HepG2 (cell line): ENCODE data around the gene MACROD2. TPM values are rescaled to one million over a fixed set of nuclear protein-coding genes. Genes with fewer than 3 reads are reported as not detected.

Experiments
- CAMTA2 ChIP-seq: sonication (generic); formaldehyde crosslinking; IDR thresholded peaks from 2 replicates; pipeline ENCODE4 v1.4.0; 2020; ENCODE audit warnings: mild to moderate bottlenecking, missing genetic modification reagents, borderline replicate concordance
- CHD4 ChIP-seq: fragments of 200-600 bp; sonication (generic); IDR thresholded peaks from 2 replicates; pipeline ENCODE4 v1.7.0; 2017; ENCODE audit warnings: mild to moderate bottlenecking, low read length, borderline replicate concordance
- ELF3 ChIP-seq: IDR thresholded peaks from 2 replicates; pipeline ENCODE4 v1.6.1; 2016; ENCODE audit warnings: missing genetic modification reagents, missing compliant biosample characterization
- FIP1L1 ChIP-seq: fragments of 200-400 bp; formaldehyde crosslinking; IDR thresholded peaks from 2 replicates; pipeline ENCODE4 v1.6.1; 2018; ENCODE audit warnings: low read depth, mild to moderate bottlenecking, low read length, moderate library complexity, borderline replicate concordance; ENCODE audit not compliant: insufficient read depth
- FOXA1 ChIP-seq, 2 experiments: fragments of 450-650 bp in 1 of 2; sonication (generic) in 1 of 2; formaldehyde crosslinking in 1 of 2; IDR thresholded peaks; 2 replicates each; pipeline versions ENCODE4 v1.4.0 to v1.6.1; 2016 to 2020; ENCODE audit warnings: missing genetic modification reagents in 1 of 2
- FOXC1 ChIP-seq: sonication (generic); formaldehyde crosslinking; IDR thresholded peaks from 2 replicates; pipeline ENCODE4 v1.8.0; 2022; ENCODE audit warnings: mild to moderate bottlenecking, missing genetic modification reagents, borderline replicate concordance
- HDAC1 ChIP-seq: sonication (generic); formaldehyde crosslinking; IDR thresholded peaks from 2 replicates; pipeline ENCODE4 v1.5.1; 2020; ENCODE audit warnings: mild to moderate bottlenecking, missing genetic modification reagents
- KLF15 ChIP-seq: sonication (generic); formaldehyde crosslinking; IDR thresholded peaks from 2 replicates; pipeline ENCODE4 v1.8.1; 2023; ENCODE audit warnings: borderline replicate concordance, mild to moderate bottlenecking, inconsistent platforms, missing genetic modification reagents, mixed read lengths
- MIXL1 ChIP-seq: IDR thresholded peaks from 2 replicates; pipeline ENCODE4 v1.6.1; 2016
- NCOA2 ChIP-seq: sonication (generic); formaldehyde crosslinking; IDR thresholded peaks from 2 replicates; pipeline ENCODE4 v1.8.0; 2022; ENCODE audit warnings: inconsistent platforms
- NFKBIZ ChIP-seq: IDR thresholded peaks from 2 replicates; pipeline ENCODE4 v1.6.1; 2018; ENCODE audit warnings: missing genetic modification reagents, missing compliant biosample characterization
- NR2F1 ChIP-seq, 2 experiments: fragments of 450-650 bp in 1 of 2; formaldehyde crosslinking in 1 of 2; IDR thresholded peaks; 2 replicates each; pipeline versions ENCODE4 v1.5.0 to v1.6.1; 2016 to 2020; ENCODE audit warnings: mild to moderate bottlenecking in 1 of 2, missing compliant biosample characterization in 1 of 2, missing genetic modification reagents in 1 of 2, moderate library complexity in 1 of 2
- PHF5A ChIP-seq: IDR thresholded peaks from one replicate; pipeline ENCODE4 v1.6.1; 2018; ENCODE audit warnings: low read depth, missing genetic modification reagents; ENCODE audit not compliant: unreplicated experiment
- RCOR2 ChIP-seq: IDR thresholded peaks from 2 replicates; pipeline ENCODE4 v1.6.1; 2016; ENCODE audit warnings: missing biosample characterization, missing genetic modification reagents
- RFXANK ChIP-seq: IDR thresholded peaks from 2 replicates; pipeline ENCODE4 v1.6.1; 2016
- RXRB ChIP-seq: IDR thresholded peaks from 2 replicates; pipeline ENCODE4 v1.6.1; 2016; ENCODE audit warnings: borderline replicate concordance, missing genetic modification reagents, missing compliant biosample characterization
- SATB2 ChIP-seq: sonication (generic); formaldehyde crosslinking; IDR thresholded peaks from 2 replicates; pipeline ENCODE4 v1.5.0; 2020; ENCODE audit warnings: missing genetic modification reagents
- ZFP90 ChIP-seq: sonication (generic); formaldehyde crosslinking; IDR thresholded peaks from 2 replicates; pipeline ENCODE4 v1.8.0; 2022; ENCODE audit warnings: missing genetic modification reagents, mild to moderate bottlenecking, inconsistent platforms, borderline replicate concordance
- ZNF451 ChIP-seq: sonication (generic); formaldehyde crosslinking; IDR thresholded peaks from 2 replicates; pipeline ENCODE4 v1.5.0; 2020; ENCODE audit warnings: mild to moderate bottlenecking, missing genetic modification reagents
- ZNF644 ChIP-seq: IDR thresholded peaks from 2 replicates; pipeline ENCODE4 v1.6.1; 2016; ENCODE audit warnings: low read depth
- ZNF652 ChIP-seq: IDR thresholded peaks from 2 replicates; pipeline ENCODE4 v1.6.1; 2016; ENCODE audit warnings: low read depth, borderline replicate concordance
- ZNF768 ChIP-seq: sonication (generic); formaldehyde crosslinking; IDR thresholded peaks from 2 replicates; pipeline ENCODE4 v1.4.0; 2020; ENCODE audit warnings: missing genetic modification reagents
- ZNF781 ChIP-seq: sonication (generic); formaldehyde crosslinking; IDR thresholded peaks from 2 replicates; pipeline ENCODE4 v1.5.1; 2020; ENCODE audit warnings: borderline replicate concordance, mild to moderate bottlenecking, missing genetic modification reagents; ENCODE audit errors: not compliant biosample characterization
- ZSCAN22 ChIP-seq: sonication (generic); formaldehyde crosslinking; IDR thresholded peaks from 2 replicates; pipeline ENCODE4 v1.4.0; 2020; ENCODE audit warnings: mild to moderate bottlenecking, missing genetic modification reagents
- polyA plus RNA-seq, 8 experiments: library from polyadenylated mRNA; depleted of rRNA in 3 of 8; stranded (reverse) in 7 of 8; unstranded in 1 of 8; fragments of >200 nt; fragmentation: Illumina TruSeq in 4 of 8; extraction: Trizol in 4 of 8; gene quantifications; 2 replicates each; pipeline versions ENCODE4 v1.2.1 to v1.2.3, GENCODE V29; 2011 to 2016; ENCODE audit warnings: low read depth in 4 of 8, missing spikeins in 1 of 8, mixed read lengths in 1 of 8; ENCODE audit not compliant: insufficient read depth in 1 of 8
- total RNA-seq, 5 experiments: library from RNA; depleted of rRNA; stranded (reverse); fragments of >200 nt; fragmentation: Illumina TruSeq; extraction: Trizol; gene quantifications; 2 replicates each; pipeline ENCODE4 v1.2.3, GENCODE V29; 2016; ENCODE audit warnings: low read depth in 1 of 5
- TF ChIP-seq, protein P1 (sequence below): sonication (generic); formaldehyde crosslinking; IDR thresholded peaks from 2 replicates; pipeline ENCODE4 v1.4.0; 2020; ENCODE audit warnings: mild to moderate bottlenecking, low read depth, missing genetic modification reagents
- TF ChIP-seq, protein P2 (sequence below): sonication (generic); formaldehyde crosslinking; IDR thresholded peaks from 2 replicates; pipeline ENCODE4; 2020; ENCODE audit warnings: missing genetic modification reagents, mild to moderate bottlenecking, borderline replicate concordance
- TF ChIP-seq, protein P3 (sequence below): sonication (generic); formaldehyde crosslinking; IDR thresholded peaks from 2 replicates; pipeline ENCODE4 v1.4.0; 2020; ENCODE audit warnings: mild to moderate bottlenecking, missing genetic modification reagents

The MACROD2 gene
- total and polyA plus RNA-seq, 2 of the 13 experiments (the other 11 are each of a cell fraction or from before 2014, with no cell fraction given) = 0.13 to 0.51 TPM

GRCh38 chr20:16064989-16065707 lies 2069.8 kb downstream of the MACROD2 start (continued):
- no peak for TF ChIP-seq FOXC1
- TF ChIP-seq ZFP90 (CRISPR knock-in tag) = no peak
- TF ChIP-seq KLF15 (CRISPR knock-in tag) = no peak
- TF ChIP-seq RXRB (CRISPR knock-in tag) = peak; percentile 58; the same call in 1 of the 2 replicates
- TF ChIP-seq FIP1L1 = no peak
- TF ChIP-seq ZNF781 (CRISPR knock-in tag) = no peak
- TF ChIP-seq RCOR2 (CRISPR knock-in tag) = no peak
- no peak for TF ChIP-seq ELF3 (CRISPR knock-in tag)
- TF ChIP-seq HDAC1 = peak; percentile 28; the same call in 1 of the 2 replicates
- TF ChIP-seq PHF5A (CRISPR knock-in tag) = no peak
- no peak for TF ChIP-seq CHD4
- no peak for TF ChIP-seq NR2F1 (CRISPR knock-in tag; IDR thresholded peaks at IDR 0.05)
- TF ChIP-seq ZNF644 (CRISPR knock-in tag) = peak; percentile 75
- no peak for TF ChIP-seq RFXANK
- TF ChIP-seq MIXL1 (CRISPR knock-in tag) = no peak
- TF ChIP-seq FOXA1 (IDR thresholded peaks at IDR 0.05) = no peak
- peak; percentile 63 for TF ChIP-seq FOXA1 (CRISPR knock-in tag; IDR thresholded peaks at IDR 0.05)
- TF ChIP-seq NFKBIZ (CRISPR knock-in tag) = no peak
- TF ChIP-seq, protein P1, sequence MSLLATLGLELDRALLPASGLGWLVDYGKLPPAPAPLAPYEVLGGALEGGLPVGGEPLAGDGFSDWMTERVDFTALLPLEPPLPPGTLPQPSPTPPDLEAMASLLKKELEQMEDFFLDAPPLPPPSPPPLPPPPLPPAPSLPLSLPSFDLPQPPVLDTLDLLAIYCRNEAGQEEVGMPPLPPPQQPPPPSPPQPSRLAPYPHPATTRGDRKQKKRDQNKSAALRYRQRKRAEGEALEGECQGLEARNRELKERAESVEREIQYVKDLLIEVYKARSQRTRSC (CRISPR knock-in tag) = no peak
- TF ChIP-seq, protein P2, sequence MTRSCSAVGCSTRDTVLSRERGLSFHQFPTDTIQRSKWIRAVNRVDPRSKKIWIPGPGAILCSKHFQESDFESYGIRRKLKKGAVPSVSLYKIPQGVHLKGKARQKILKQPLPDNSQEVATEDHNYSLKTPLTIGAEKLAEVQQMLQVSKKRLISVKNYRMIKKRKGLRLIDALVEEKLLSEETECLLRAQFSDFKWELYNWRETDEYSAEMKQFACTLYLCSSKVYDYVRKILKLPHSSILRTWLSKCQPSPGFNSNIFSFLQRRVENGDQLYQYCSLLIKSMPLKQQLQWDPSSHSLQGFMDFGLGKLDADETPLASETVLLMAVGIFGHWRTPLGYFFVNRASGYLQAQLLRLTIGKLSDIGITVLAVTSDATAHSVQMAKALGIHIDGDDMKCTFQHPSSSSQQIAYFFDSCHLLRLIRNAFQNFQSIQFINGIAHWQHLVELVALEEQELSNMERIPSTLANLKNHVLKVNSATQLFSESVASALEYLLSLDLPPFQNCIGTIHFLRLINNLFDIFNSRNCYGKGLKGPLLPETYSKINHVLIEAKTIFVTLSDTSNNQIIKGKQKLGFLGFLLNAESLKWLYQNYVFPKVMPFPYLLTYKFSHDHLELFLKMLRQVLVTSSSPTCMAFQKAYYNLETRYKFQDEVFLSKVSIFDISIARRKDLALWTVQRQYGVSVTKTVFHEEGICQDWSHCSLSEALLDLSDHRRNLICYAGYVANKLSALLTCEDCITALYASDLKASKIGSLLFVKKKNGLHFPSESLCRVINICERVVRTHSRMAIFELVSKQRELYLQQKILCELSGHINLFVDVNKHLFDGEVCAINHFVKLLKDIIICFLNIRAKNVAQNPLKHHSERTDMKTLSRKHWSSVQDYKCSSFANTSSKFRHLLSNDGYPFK (CRISPR knock-in tag) = no peak
- TF ChIP-seq ZNF768 (CRISPR knock-in tag) = no peak
- TF ChIP-seq ZSCAN22 (CRISPR knock-in tag) = no peak
- no peak for TF ChIP-seq ZNF451 (CRISPR knock-in tag)
- TF ChIP-seq CAMTA2 (CRISPR knock-in tag) = no peak
- TF ChIP-seq, protein P3, sequence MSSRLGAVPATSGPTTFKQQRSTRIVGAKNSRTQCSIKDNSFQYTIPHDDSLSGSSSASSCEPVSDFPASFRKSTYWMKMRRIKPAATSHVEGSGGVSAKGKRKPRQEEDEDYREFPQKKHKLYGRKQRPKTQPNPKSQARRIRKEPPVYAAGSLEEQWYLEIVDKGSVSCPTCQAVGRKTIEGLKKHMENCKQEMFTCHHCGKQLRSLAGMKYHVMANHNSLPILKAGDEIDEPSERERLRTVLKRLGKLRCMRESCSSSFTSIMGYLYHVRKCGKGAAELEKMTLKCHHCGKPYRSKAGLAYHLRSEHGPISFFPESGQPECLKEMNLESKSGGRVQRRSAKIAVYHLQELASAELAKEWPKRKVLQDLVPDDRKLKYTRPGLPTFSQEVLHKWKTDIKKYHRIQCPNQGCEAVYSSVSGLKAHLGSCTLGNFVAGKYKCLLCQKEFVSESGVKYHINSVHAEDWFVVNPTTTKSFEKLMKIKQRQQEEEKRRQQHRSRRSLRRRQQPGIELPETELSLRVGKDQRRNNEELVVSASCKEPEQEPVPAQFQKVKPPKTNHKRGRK (CRISPR knock-in tag) = no peak
- peak; percentile 67 for TF ChIP-seq ZNF652 (CRISPR knock-in tag)
- TF ChIP-seq NCOA2 (CRISPR knock-in tag) = peak; percentile 40
- TF ChIP-seq SATB2 = no peak
